ENCODE results near the gene ADAM12.

DNA sequence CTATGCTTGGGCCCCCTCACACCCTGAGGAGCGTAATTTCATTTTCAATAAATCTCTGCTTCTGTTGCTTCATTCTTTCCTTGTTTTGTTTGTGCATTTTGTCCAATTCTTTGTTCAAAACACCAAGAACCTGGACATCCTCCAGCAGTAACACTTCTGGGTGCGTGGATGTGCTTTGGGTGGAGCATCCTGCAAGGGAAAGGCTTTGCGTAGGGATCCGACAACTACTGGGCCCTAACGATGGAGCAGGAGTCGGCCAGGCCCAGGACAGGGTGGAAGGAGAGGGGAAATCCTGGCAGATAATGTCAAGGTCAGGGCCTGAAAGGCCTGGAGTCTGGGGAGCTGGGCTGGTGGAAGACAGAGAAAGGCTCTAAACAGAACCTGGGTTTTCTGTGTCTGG is 231.8 kb downstream of the ADAM12 start:
- TF ChIP-seq, protein P1, sequence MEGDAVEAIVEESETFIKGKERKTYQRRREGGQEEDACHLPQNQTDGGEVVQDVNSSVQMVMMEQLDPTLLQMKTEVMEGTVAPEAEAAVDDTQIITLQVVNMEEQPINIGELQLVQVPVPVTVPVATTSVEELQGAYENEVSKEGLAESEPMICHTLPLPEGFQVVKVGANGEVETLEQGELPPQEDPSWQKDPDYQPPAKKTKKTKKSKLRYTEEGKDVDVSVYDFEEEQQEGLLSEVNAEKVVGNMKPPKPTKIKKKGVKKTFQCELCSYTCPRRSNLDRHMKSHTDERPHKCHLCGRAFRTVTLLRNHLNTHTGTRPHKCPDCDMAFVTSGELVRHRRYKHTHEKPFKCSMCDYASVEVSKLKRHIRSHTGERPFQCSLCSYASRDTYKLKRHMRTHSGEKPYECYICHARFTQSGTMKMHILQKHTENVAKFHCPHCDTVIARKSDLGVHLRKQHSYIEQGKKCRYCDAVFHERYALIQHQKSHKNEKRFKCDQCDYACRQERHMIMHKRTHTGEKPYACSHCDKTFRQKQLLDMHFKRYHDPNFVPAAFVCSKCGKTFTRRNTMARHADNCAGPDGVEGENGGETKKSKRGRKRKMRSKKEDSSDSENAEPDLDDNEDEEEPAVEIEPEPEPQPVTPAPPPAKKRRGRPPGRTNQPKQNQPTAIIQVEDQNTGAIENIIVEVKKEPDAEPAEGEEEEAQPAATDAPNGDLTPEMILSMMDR (IDR thresholded peaks at IDR 0.05) = no peak
- no peak for TF ChIP-seq EP300 (IDR thresholded peaks at IDR 0.05)
- TF ChIP-seq POLR2A (IDR thresholded peaks at IDR 0.05; ENCODE audit: low read depth) = no peak
- no peak for TF ChIP-seq POLR2AphosphoS5 (IDR thresholded peaks at IDR 0.05)
